Measurements from ENCODE around the gene CCR6.

DNA sequence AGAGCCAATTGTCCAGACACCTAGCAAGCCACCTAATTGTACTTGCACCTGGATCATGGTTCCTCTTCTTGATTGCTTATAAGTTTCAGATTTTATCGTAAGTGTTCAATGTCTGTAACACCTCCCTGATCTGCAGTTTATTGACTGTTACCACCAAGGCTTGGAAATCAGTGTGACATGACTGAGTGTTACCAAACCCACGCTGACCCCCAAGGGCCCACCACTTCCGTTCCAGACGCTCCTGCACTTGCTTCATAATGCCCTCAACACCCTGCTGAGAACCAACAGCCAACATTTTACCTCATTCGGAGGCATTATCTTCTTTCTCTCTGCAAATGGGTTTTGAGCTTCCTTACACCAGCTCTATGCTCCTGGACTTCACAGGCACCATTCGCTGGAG is 6.3 kb downstream of the CCR6 start:
- TF ChIP-seq, protein P1, sequence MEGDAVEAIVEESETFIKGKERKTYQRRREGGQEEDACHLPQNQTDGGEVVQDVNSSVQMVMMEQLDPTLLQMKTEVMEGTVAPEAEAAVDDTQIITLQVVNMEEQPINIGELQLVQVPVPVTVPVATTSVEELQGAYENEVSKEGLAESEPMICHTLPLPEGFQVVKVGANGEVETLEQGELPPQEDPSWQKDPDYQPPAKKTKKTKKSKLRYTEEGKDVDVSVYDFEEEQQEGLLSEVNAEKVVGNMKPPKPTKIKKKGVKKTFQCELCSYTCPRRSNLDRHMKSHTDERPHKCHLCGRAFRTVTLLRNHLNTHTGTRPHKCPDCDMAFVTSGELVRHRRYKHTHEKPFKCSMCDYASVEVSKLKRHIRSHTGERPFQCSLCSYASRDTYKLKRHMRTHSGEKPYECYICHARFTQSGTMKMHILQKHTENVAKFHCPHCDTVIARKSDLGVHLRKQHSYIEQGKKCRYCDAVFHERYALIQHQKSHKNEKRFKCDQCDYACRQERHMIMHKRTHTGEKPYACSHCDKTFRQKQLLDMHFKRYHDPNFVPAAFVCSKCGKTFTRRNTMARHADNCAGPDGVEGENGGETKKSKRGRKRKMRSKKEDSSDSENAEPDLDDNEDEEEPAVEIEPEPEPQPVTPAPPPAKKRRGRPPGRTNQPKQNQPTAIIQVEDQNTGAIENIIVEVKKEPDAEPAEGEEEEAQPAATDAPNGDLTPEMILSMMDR (IDR thresholded peaks at IDR 0.05), result no peak
- TF ChIP-seq POLR2A (IDR thresholded peaks at IDR 0.05), result no peak

Data from tibial nerve (tissue), 3 donors.